Keratinocyte (primary cell): ENCODE measurements around the gene SEPHS1. TPM values are rescaled to one million over a fixed set of nuclear protein-coding genes. Genes with fewer than 3 reads are reported as not detected.
A peak's percentile ranks its signal among the peaks of the same experiment; 100 is the strongest.

ENCODE experiments used
- DNase-seq: peaks from one replicate; pipeline ENCODE4 v3.0.0-alpha.2; 2011; ENCODE audit warnings: low read depth, missing footprints, low spot score
- FAIRE-seq: peaks from 2 replicates; lab custom pipeline; 2011; peaks lifted over from hg19 to GRCh38; lab: Jason Lieb, UNC
- H2AFZ ChIP-seq: 2 replicates; pipeline ENCODE4 v1.6.0; 2012; ENCODE audit warnings: low read length, control low read depth, inconsistent platforms; ENCODE audit not compliant: control insufficient read depth
- H3K27ac ChIP-seq: 2 replicates; pipeline ENCODE4 v1.5.1; 2011; ENCODE audit warnings: low read length; ENCODE audit not compliant: control insufficient read depth, insufficient read depth
- H3K27me3 ChIP-seq: 3 replicates; pipeline ENCODE4 v1.6.0; 2011; ENCODE audit warnings: low read length; ENCODE audit not compliant: control insufficient read depth, insufficient read depth; ENCODE audit errors: extremely low read depth
- H3K36me3 ChIP-seq, 2 experiments: 2 replicates in 1 of 2; 3 replicates in 1 of 2; pipeline ENCODE4 v1.5.1; 2011; ENCODE audit warnings: low read length in 2 of 2, mild to moderate bottlenecking in 1 of 2; ENCODE audit not compliant: control insufficient read depth in 2 of 2, insufficient read depth in 2 of 2; ENCODE audit errors: extremely low read depth in 1 of 2
- H3K4me1 ChIP-seq: 3 replicates; pipeline ENCODE4 v1.5.1; 2011; ENCODE audit warnings: low read length; ENCODE audit not compliant: control insufficient read depth, insufficient read depth; ENCODE audit errors: extremely low read depth
- H3K4me2 ChIP-seq: 3 replicates; pipeline ENCODE4 v1.6.0; 2011; ENCODE audit warnings: low read depth, low read length; ENCODE audit not compliant: control insufficient read depth, insufficient read depth; ENCODE audit errors: extremely low read depth
- H3K4me3 ChIP-seq, 3 experiments: fragments of 200-600 bp in 1 of 3; sonication (generic) in 1 of 3; 2 replicates in 2 of 3; 3 replicates in 1 of 3; pipeline ENCODE4 v1.5.1; 2011 to 2016; ENCODE audit warnings: low read length in 3 of 3, mild to moderate bottlenecking in 3 of 3, control low read depth in 2 of 3, inconsistent platforms in 1 of 3, low read depth in 1 of 3, mixed read lengths in 1 of 3, mixed run types in 1 of 3, moderate library complexity in 1 of 3; ENCODE audit not compliant: control insufficient read depth in 2 of 3, insufficient read depth in 2 of 3; ENCODE audit errors: extremely low read depth in 1 of 3
- H3K79me2 ChIP-seq: 2 replicates; pipeline ENCODE4 v1.6.0; 2012; ENCODE audit warnings: low read length; ENCODE audit not compliant: control insufficient read depth, insufficient read depth
- H3K9ac ChIP-seq: 3 replicates; pipeline ENCODE4 v1.6.0; 2011; ENCODE audit warnings: low read length; ENCODE audit not compliant: control insufficient read depth, insufficient read depth; ENCODE audit errors: extremely low read depth
- H3K9me1 ChIP-seq: 3 replicates; pipeline ENCODE4 v1.6.0; 2011; ENCODE audit warnings: low read length; ENCODE audit not compliant: control insufficient read depth, insufficient read depth; ENCODE audit errors: extremely low read depth
- H3K9me3 ChIP-seq: 2 replicates; pipeline ENCODE4 v1.5.1; 2012; ENCODE audit warnings: low read depth, low read length; ENCODE audit not compliant: control insufficient read depth
- H4K20me1 ChIP-seq: 3 replicates; pipeline ENCODE4 v1.6.0; 2011; ENCODE audit warnings: low read length; ENCODE audit not compliant: control insufficient read depth, insufficient read depth; ENCODE audit errors: extremely low read depth
- CTCF ChIP-seq, 3 experiments: IDR thresholded peaks in 1 of 3; conservative IDR thresholded peaks in 1 of 3; optimal IDR thresholded peaks in 1 of 3; 2 replicates in 2 of 3; 3 replicates in 1 of 3; pipeline versions ENCODE3 to v1.5.1; 2011; ENCODE audit warnings: low read length in 3 of 3, mild to moderate bottlenecking in 3 of 3, moderate library complexity in 2 of 3, control low read depth in 1 of 3, inconsistent platforms in 1 of 3; ENCODE audit not compliant: insufficient read depth in 2 of 3; ENCODE audit errors: extremely low read depth in 1 of 3
- EZH2 ChIP-seq: IDR thresholded peaks from one replicate; pipeline ENCODE4 v1.6.1; 2012; ENCODE audit warnings: inconsistent platforms, mild to moderate bottlenecking, low read length, moderate library complexity
- dilution Hi-C: fragments of 300-500 bp; cut with MboI; formaldehyde crosslinking; loops from one replicate; pipeline ENCODE4 v1.7.0; 2020; ENCODE audit warnings: low sequenced_read_pairs; ENCODE audit not compliant: extremely low pct_ligation_motif_present
- polyA plus RNA-seq, 5 experiments: library from polyadenylated mRNA; depleted of rRNA in 3 of 5; stranded (reverse) in 3 of 5; stranded (forward) in 1 of 5; unstranded in 1 of 5; fragments of >200 nt; gene quantifications; 1 replicate in 1 of 5; 2 replicates in 3 of 5; 3 replicates in 1 of 5; pipeline versions ENCODE4 v1.2.1 to v1.2.3, GENCODE V29; 2011 to 2012; ENCODE audit warnings: missing spikeins in 2 of 5, low read depth in 1 of 5, low replicate concordance in 1 of 5

Gene SEPHS1
- polyA plus RNA-seq, 1 donor (not counting 4 experiments of a cell fraction or from before 2014, with no cell fraction given) = 65.4 TPM

GRCh38 chr10:13302821-13303555 is 45.1 kb downstream of the SEPHS1 start:
- dilution Hi-C loops = no loop called here
- Histone ChIP-seq H3K4me3 (no peak overlapping the region), H3K9ac (no peak overlapping the region), H3K9me1 (no peaks in the 10 kb centered on the region), H3K4me1 (peaks cover 2% of the 10 kb centered on the region), H3K27ac (no peak overlapping the region), H3K36me3 (no peaks in the 10 kb centered on the region), H3K79me2 (no peaks in the 10 kb centered on the region), H3K9me3 (no peaks in the 10 kb centered on the region), H4K20me1 (no peaks in the 10 kb centered on the region), H3K27me3 (no peaks in the 10 kb centered on the region), H3K4me2 (no peak overlapping the region), H2AFZ (peak overlapping the region; percentile 93)
- no peak for TF ChIP-seq CTCF (optimal IDR thresholded peaks at IDR 0.05 in 1 of 3, IDR thresholded peaks at IDR 0.05 in 1 of 3, conservative IDR thresholded peaks at IDR 0.05 in 1 of 3; ENCODE audit: extremely low read depth in 1 of 3, insufficient read depth in 2 of 3, low read length in 3 of 3)
- TF ChIP-seq EZH2 = no peak
- FAIRE-seq (no peak), DNase-seq (no peak)

GRCh38 chr10:13299437-13300287 is 48.4 kb downstream of the SEPHS1 start, which contains the start of gene PHYH:
TSS of gene PHYH (minus strand) at chr10:13300064. CDS start at chr10:13300042, 22 bp downstream.
- TF ChIP-seq CTCF (optimal IDR thresholded peaks at IDR 0.05 in 1 of 3, IDR thresholded peaks at IDR 0.05 in 1 of 3, conservative IDR thresholded peaks at IDR 0.05 in 1 of 3; ENCODE audit: extremely low read depth in 1 of 3, insufficient read depth in 2 of 3, low read length in 3 of 3) (no peak), EZH2 (no peak)
- peak within 1 kb of the TSS; percentile 70 for H3K9ac ChIP-seq
- DNase-seq (no peak), FAIRE-seq (no peak)
- H3K4me1 ChIP-seq = peaks cover 2% of the 10 kb centered on the region
- peak within 1 kb of the TSS; percentile 84 for H3K4me2 ChIP-seq
- H4K20me1 ChIP-seq = no peaks in the 10 kb centered on the region
- peak within 1 kb of the TSS; percentile 6 for H3K27ac ChIP-seq
- no peaks in the 10 kb centered on the region for H3K36me3 ChIP-seq
- dilution Hi-C loops = no loop called here
- H3K4me3 ChIP-seq = peak within 1 kb of the TSS; percentile 56 to 69 (median 64)
- no peaks in the 10 kb centered on the region for H3K9me1 ChIP-seq
- H2AFZ ChIP-seq = peak within 1 kb of the TSS; percentile 89
- no peaks in the 10 kb centered on the region for H3K27me3 ChIP-seq
- H3K9me3 ChIP-seq = no peaks in the 10 kb centered on the region
- H3K79me2 ChIP-seq = no peaks in the 10 kb centered on the region
